ENCODE results near the gene MAP10. TPM values are rescaled to one million over a fixed set of nuclear protein-coding genes. Genes with fewer than 3 reads are reported as not detected.

The MAP10 gene
- total RNA-seq (2022; extraction: Qiagen RNA extraction), result 0.51 to 1.3 TPM (median 0.83 TPM) in 5 replicates

GRCh38 chr1:232805269-232806185, at the start of gene MAP10:
TSS of gene MAP10 (plus strand) at chr1:232805416. CDS start at chr1:232805450, 34 bp downstream.

Other genes starting within 250 kb of the MAP10 start
- 5.7 to 6.6 TPM (median 6.3 TPM) in 5 replicates for gene SIPA1L2, start 175.3 kb upstream of the MAP10 start, total RNA-seq (2022; extraction: Qiagen RNA extraction)
- gene NTPCR, start 145.2 kb downstream of the MAP10 start, total RNA-seq (2022; extraction: Qiagen RNA extraction), result 74.9 to 89.7 TPM (median 86.3 TPM) in 5 replicates

Measured in A549 treated with Mapracorat at 1 μM for 4 hours (cell line).